ENCODE measurements around the gene ZNF443.
"Not testable (repeated sequence)": the region's sequence is repeated elsewhere in the genome, so short reads cannot be mapped to it uniquely, and the experiment has no call there.

DNA sequence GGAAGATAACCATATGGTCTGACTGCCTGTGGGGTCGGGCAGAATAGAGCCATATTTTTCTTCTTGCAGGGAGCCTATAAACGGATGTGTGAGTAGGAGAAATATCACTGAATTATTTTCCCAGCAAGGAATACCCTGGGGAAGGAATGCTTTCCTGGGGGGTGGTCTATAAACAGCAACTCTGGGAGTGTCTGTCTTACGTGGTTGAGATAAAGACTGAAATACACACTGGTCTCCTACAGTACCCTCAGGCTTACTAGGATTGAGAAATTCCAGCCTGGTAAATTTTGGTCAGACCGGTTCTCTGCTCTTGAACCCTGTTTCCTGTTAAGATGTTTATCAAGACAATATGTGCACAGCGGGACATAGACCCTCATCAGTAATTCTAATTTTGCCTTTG, 23.5 kb downstream of the ZNF443 start:
- TF ChIP-seq, protein P1, sequence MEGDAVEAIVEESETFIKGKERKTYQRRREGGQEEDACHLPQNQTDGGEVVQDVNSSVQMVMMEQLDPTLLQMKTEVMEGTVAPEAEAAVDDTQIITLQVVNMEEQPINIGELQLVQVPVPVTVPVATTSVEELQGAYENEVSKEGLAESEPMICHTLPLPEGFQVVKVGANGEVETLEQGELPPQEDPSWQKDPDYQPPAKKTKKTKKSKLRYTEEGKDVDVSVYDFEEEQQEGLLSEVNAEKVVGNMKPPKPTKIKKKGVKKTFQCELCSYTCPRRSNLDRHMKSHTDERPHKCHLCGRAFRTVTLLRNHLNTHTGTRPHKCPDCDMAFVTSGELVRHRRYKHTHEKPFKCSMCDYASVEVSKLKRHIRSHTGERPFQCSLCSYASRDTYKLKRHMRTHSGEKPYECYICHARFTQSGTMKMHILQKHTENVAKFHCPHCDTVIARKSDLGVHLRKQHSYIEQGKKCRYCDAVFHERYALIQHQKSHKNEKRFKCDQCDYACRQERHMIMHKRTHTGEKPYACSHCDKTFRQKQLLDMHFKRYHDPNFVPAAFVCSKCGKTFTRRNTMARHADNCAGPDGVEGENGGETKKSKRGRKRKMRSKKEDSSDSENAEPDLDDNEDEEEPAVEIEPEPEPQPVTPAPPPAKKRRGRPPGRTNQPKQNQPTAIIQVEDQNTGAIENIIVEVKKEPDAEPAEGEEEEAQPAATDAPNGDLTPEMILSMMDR (IDR thresholded peaks at IDR 0.05), result not testable (repeated sequence)
- not testable (repeated sequence) for TF ChIP-seq RFX5 (IDR thresholded peaks at IDR 0.05; ENCODE audit: low read length); EP300 (IDR thresholded peaks at IDR 0.05; ENCODE audit: borderline replicate concordance in 1 of 2, low read depth in 1 of 2, low read length in 1 of 2); POLR2AphosphoS5 (IDR thresholded peaks at IDR 0.05; ENCODE audit: low read depth, low read length); TAF1 (IDR thresholded peaks at IDR 0.05; ENCODE audit: borderline replicate concordance, low read depth, low read length); SMC3 (IDR thresholded peaks at IDR 0.05; ENCODE audit: low read depth, low read length); NRF1 (IDR thresholded peaks at IDR 0.05; ENCODE audit: low read depth, low read length); FOXM1 (IDR thresholded peaks at IDR 0.05; ENCODE audit: low read depth)

Data from SK-N-SH (cell line).